Effector memory CD8-positive, alpha-beta T cell (primary cell): ENCODE data around the gene ZNF436.

Source experiments
- ATAC-seq: fragments of 150-1000 bp; cut with Tn5 transposase; replicated peaks from 2 replicates; pipeline ENCODE4 v1.10.0; 2021; ENCODE audit warnings: mild to moderate bottlenecking, moderate library complexity
- DNase-seq, 3 experiments: peaks; one replicate each; pipeline ENCODE4 v3.0.0; 2021
- H3K27ac Mint-ChIP-seq, 2 donors: one replicate each; pipeline ENCODE4 v1.8.0; 2022; ENCODE audit warnings: mild to moderate bottlenecking in 2 of 2, mixed read lengths in 2 of 2, moderate library complexity in 2 of 2
- H3K27me3 Mint-ChIP-seq, 2 donors: one replicate each; pipeline ENCODE4 v1.8.0; 2022; ENCODE audit warnings: mixed read lengths in 2 of 2
- H3K36me3 Mint-ChIP-seq: one replicate; pipeline ENCODE4 v1.8.0; 2022; ENCODE audit warnings: mild to moderate bottlenecking, moderate library complexity, mixed read lengths; ENCODE audit not compliant: insufficient read depth
- H3K4me1 Mint-ChIP-seq, 2 donors: one replicate each; pipeline ENCODE4 v1.8.0; 2022; ENCODE audit warnings: low read depth in 2 of 2, mixed read lengths in 2 of 2
- H3K4me3 Mint-ChIP-seq, 2 donors: one replicate each; pipeline ENCODE4 v1.8.0; 2022; ENCODE audit warnings: mild to moderate bottlenecking in 2 of 2, mixed read lengths in 2 of 2, moderate library complexity in 2 of 2
- H3K9me3 Mint-ChIP-seq, 2 donors: one replicate each; pipeline ENCODE4 v1.8.0; 2022; ENCODE audit warnings: mixed read lengths in 2 of 2

The ZNF436 gene

GRCh38 chr1:23400324-23401114 lies 30.9 kb upstream of the ZNF436 start:
- no peak for ATAC-seq
- Mint-ChIP-seq H3K9me3 (no peaks in the 10 kb centered on the region), H3K4me1 (peaks cover 4% of the 10 kb centered on the region in 2 donors), H3K27ac (no peak overlapping the region), H3K36me3 (no peaks in the 10 kb centered on the region), H3K4me3 (no peak overlapping the region), H3K27me3 (no peaks in the 10 kb centered on the region)
- DNase-seq: no peak

GRCh38 chr1:23399229-23399628 lies 29.6 kb upstream of the ZNF436 start:
- DNase-seq: no peak
- no peak overlapping the region for H3K4me3 Mint-ChIP-seq

GRCh38 chr1:23397908-23398307 lies 28.3 kb upstream of the ZNF436 start:
- Mint-ChIP-seq H3K27me3 (no peaks in the 10 kb centered on the region), H3K27ac (no peak overlapping the region), H3K4me1 (no peaks in the 10 kb centered on the region), H3K9me3 (no peaks in the 10 kb centered on the region), H3K36me3 (no peaks in the 10 kb centered on the region), H3K4me3 (no peak overlapping the region)
- DNase-seq: no peak
- no peak for ATAC-seq

More at GRCh38 chr1:23399229-23399628, 29.6 kb upstream of the ZNF436 start:
- no peak overlapping the region for H3K27ac Mint-ChIP-seq
- H3K27me3 Mint-ChIP-seq: no peaks in the 10 kb centered on the region
- H3K9me3 Mint-ChIP-seq: no peaks in the 10 kb centered on the region
- peaks cover 2 to 3% of the 10 kb centered on the region in 2 donors for H3K4me1 Mint-ChIP-seq
- ATAC-seq: no peak
- H3K36me3 Mint-ChIP-seq: no peaks in the 10 kb centered on the region

GRCh38 chr1:23396380-23396779 lies 26.7 kb upstream of the ZNF436 start:
- no peaks in the 10 kb centered on the region for H3K9me3 Mint-ChIP-seq
- H3K27ac Mint-ChIP-seq: no peak overlapping the region
- H3K4me3 Mint-ChIP-seq: no peak overlapping the region
- no peaks in the 10 kb centered on the region for H3K27me3 Mint-ChIP-seq
- no peaks in the 10 kb centered on the region for H3K4me1 Mint-ChIP-seq
- DNase-seq (no peak), ATAC-seq (no peak)
- H3K36me3 Mint-ChIP-seq: no peaks in the 10 kb centered on the region

- DNase-seq: no peak
- H3K27ac Mint-ChIP-seq: no peak overlapping the region
- no peaks in the 10 kb centered on the region for H3K27me3 Mint-ChIP-seq
These were observed 26.2 kb upstream of the ZNF436 start for GRCh38 chr1:23395849-23396248.

GRCh38 chr1:23395154-23395724 lies 25.6 kb upstream of the ZNF436 start:
- no peaks in the 10 kb centered on the region for H3K36me3 Mint-ChIP-seq
- ATAC-seq: no peak
- H3K27me3 Mint-ChIP-seq: no peaks in the 10 kb centered on the region
- H3K9me3 Mint-ChIP-seq: no peaks in the 10 kb centered on the region
- no peak overlapping the region for H3K27ac Mint-ChIP-seq
- no peaks in the 10 kb centered on the region for H3K4me1 Mint-ChIP-seq
- H3K4me3 Mint-ChIP-seq: no peak overlapping the region
- DNase-seq: no peak

More at GRCh38 chr1:23395849-23396248, 26.2 kb upstream of the ZNF436 start:
- Mint-ChIP-seq H3K9me3 (no peaks in the 10 kb centered on the region), H3K36me3 (no peaks in the 10 kb centered on the region), H3K4me1 (no peaks in the 10 kb centered on the region), H3K4me3 (no peak overlapping the region)
- ATAC-seq: no peak

GRCh38 chr1:23394684-23395083 lies 25.0 kb upstream of the ZNF436 start:
- ATAC-seq (no peak), DNase-seq (no peak)
- Mint-ChIP-seq H3K36me3 (no peaks in the 10 kb centered on the region), H3K4me1 (no peaks in the 10 kb centered on the region), H3K4me3 (no peak overlapping the region), H3K27ac (no peak overlapping the region), H3K27me3 (no peaks in the 10 kb centered on the region), H3K9me3 (no peaks in the 10 kb centered on the region)

- H3K27me3 Mint-ChIP-seq: no peaks in the 10 kb centered on the region
- no peak overlapping the region for H3K4me3 Mint-ChIP-seq
- ATAC-seq (no peak), DNase-seq (no peak)
- no peaks in the 10 kb centered on the region for H3K36me3 Mint-ChIP-seq
- no peaks in the 10 kb centered on the region for H3K9me3 Mint-ChIP-seq
- H3K4me1 Mint-ChIP-seq: no peaks in the 10 kb centered on the region
- H3K27ac Mint-ChIP-seq: no peak overlapping the region
These were observed 24.5 kb upstream of the ZNF436 start for GRCh38 chr1:23394181-23394580.

GRCh38 chr1:23393706-23394105 lies 24.1 kb upstream of the ZNF436 start:
- no peaks in the 10 kb centered on the region for H3K27me3 Mint-ChIP-seq
- DNase-seq: no peak
- no peaks in the 10 kb centered on the region for H3K9me3 Mint-ChIP-seq
- no peak overlapping the region for H3K4me3 Mint-ChIP-seq
- ATAC-seq: no peak
- H3K27ac Mint-ChIP-seq: no peak overlapping the region
- H3K36me3 Mint-ChIP-seq: no peaks in the 10 kb centered on the region
- no peaks in the 10 kb centered on the region for H3K4me1 Mint-ChIP-seq

- no peaks in the 10 kb centered on the region for H3K9me3 Mint-ChIP-seq
- DNase-seq (no peak), ATAC-seq (no peak)
- no peaks in the 10 kb centered on the region for H3K4me1 Mint-ChIP-seq
- peaks cover 1 to 3% of the 10 kb centered on the region in 2 donors for H3K27me3 Mint-ChIP-seq
- H3K4me3 Mint-ChIP-seq: no peak overlapping the region
- H3K36me3 Mint-ChIP-seq: no peaks in the 10 kb centered on the region
- H3K27ac Mint-ChIP-seq: no peak overlapping the region
These were observed 22.7 kb upstream of the ZNF436 start for GRCh38 chr1:23392125-23392855.

GRCh38 chr1:23389837-23390321 lies 20.2 kb upstream of the ZNF436 start:
- Mint-ChIP-seq H3K9me3 (no peaks in the 10 kb centered on the region), H3K27me3 (peaks cover 5 to 9% of the 10 kb centered on the region in 2 donors), H3K36me3 (no peaks in the 10 kb centered on the region), H3K27ac (no peak overlapping the region), H3K4me3 (no peak overlapping the region), H3K4me1 (no peaks in the 10 kb centered on the region)
- ATAC-seq (no peak), DNase-seq (no peak)

GRCh38 chr1:23387494-23387893 lies 17.9 kb upstream of the ZNF436 start:
- no peak overlapping the region for H3K27ac Mint-ChIP-seq
- no peaks in the 10 kb centered on the region for H3K36me3 Mint-ChIP-seq
- DNase-seq (no peak), ATAC-seq (no peak)
- no peaks in the 10 kb centered on the region for H3K4me1 Mint-ChIP-seq
- H3K9me3 Mint-ChIP-seq: no peaks in the 10 kb centered on the region
- peaks cover 5 to 9% of the 10 kb centered on the region in 2 donors for H3K27me3 Mint-ChIP-seq
- H3K4me3 Mint-ChIP-seq: no peak overlapping the region

GRCh38 chr1:23385119-23385621 lies 15.5 kb upstream of the ZNF436 start:
- no peak for DNase-seq
- no peak overlapping the region for H3K4me3 Mint-ChIP-seq
- no peak overlapping the region for H3K27ac Mint-ChIP-seq
- no peaks in the 10 kb centered on the region for H3K9me3 Mint-ChIP-seq
- H3K36me3 Mint-ChIP-seq: no peaks in the 10 kb centered on the region
- H3K4me1 Mint-ChIP-seq: no peaks in the 10 kb centered on the region
- no peak for ATAC-seq
- H3K27me3 Mint-ChIP-seq: peaks cover 5 to 9% of the 10 kb centered on the region in 2 donors
